GM11168 (cell line): ENCODE measurements around the gene CCDC81.
"Not testable (repeated sequence)": the region's sequence is repeated elsewhere in the genome, so short reads cannot be mapped to it uniquely, and the experiment has no call there.

Source experiments
- in situ Hi-C: fragments of 300-500 bp; cut with MboI; formaldehyde crosslinking; loops from one replicate; pipeline ENCODE4 v1.12.0; 2022; ENCODE audit warnings: low sequenced_read_pairs; ENCODE audit not compliant: unreplicated experiment

Gene CCDC81

GRCh38 chr11:86433361-86434095, 58.8 kb downstream of the CCDC81 start:
- in situ Hi-C loops: not testable (repeated sequence)

DNA sequence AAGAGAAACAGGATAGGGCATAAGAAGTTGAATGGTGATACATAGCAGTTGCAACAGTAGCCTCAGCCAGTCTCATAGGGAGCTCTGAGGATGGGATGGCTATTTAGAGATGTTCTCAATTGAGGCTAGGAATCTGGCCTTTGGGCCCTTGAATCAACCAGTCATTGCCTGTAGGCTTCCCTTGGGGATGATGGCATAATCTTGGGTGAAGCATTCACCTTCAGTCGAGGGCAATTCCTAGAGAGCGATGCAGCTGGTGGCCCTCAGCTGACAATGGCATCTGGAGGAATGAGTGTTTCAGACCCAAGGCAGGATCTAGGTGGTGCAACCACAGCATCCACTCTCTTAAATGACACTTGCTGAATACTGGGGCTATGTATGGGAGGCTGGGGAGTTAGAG, 61.0 kb downstream of the CCDC81 start:
- in situ Hi-C loops: no loop called here

DNA sequence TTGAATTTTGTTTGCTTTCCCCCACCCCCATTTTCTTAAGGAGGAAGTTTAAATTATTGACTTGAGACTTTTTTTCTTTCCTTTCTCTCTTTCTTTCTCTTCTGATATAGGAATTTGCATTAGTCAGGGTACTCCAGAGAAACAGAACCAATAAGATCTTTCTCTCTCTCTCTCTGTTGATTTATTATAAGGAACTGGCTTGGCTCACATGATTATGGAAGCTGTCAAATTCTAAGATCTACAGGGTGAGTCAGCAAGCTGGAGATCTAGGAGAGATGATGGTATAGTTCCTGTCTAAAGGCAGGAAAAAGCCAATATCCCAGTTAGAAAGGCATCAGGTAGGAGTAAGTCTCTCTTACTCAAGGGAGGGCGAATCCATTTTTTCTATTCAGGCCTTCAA, 64.0 kb downstream of the CCDC81 start:
- in situ Hi-C loops: no loop called here

GRCh38 chr11:86440305-86440716, 65.6 kb downstream of the CCDC81 start:
- in situ Hi-C loops: no loop called here

- in situ Hi-C loops: no loop called here
These were observed 66.2 kb downstream of the CCDC81 start for GRCh38 chr11:86440843-86441242.

DNA sequence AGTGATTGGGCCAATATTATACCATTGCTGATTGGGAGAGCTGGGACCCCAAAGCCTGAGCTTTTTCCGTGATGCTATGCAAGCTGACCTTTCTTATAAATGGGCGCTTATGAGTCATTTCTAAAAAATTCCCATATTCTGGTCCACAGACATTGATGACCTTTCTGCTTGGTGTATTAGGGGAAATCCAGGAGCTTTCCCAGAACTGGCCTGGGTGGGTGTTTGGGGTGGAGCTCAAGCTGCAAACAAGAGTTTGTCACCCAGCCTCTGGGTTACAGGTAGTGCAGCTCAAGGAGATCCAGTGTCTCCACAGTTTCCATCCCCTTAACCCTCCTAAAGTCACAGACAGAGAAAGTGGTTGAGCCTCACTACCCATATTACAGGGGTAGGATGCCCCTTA, 67.7 kb downstream of the CCDC81 start:
- in situ Hi-C loops: no loop called here

- in situ Hi-C loops: no loop called here
These were observed 68.1 kb downstream of the CCDC81 start for GRCh38 chr11:86442827-86443226.

DNA sequence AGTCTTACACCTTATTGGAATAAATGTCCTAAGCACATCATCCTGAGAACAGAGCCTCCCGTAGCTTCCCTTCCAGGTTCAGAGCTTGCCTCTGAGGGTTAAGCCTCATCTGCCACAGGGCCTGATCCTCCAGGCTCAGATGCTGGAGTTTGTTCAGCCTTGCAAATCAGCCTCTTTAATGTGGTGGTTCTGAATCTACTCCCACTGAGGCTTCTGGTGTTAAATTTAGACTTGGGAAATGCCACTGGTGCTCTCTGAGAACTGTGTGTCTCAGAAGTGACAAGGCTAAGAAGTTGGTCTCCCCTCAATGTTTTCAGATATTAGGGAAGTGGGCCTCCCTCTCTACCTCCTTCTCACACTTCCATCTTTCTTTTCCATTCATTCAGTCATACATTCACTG, 68.7 kb downstream of the CCDC81 start:
- in situ Hi-C loops: no loop called here

DNA sequence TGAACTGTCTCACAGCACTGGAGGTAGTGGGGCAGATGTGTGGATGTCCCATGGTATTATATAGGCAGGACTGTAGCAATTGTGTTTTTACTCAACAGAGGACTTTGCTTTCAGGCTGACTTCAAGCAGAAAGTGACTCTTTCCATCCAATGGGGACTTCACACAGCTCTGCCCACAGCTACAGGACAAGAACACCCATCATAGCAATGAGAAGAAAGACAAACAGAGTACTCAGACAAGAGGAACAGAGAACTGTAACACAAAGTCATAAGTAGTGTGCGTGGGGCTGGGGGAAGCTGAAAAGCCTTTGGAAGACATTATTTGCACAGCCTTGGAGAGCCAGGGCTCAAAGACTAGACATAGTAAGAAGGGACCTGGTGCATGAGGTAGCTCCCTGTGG, 70.3 kb downstream of the CCDC81 start:
- in situ Hi-C loops: no loop called here

GRCh38 chr11:86446163-86446923, 71.7 kb downstream of the CCDC81 start:
- in situ Hi-C loops: no loop called here

GRCh38 chr11:86446924-86447285, 72.2 kb downstream of the CCDC81 start:
- in situ Hi-C loops: no loop called here

GRCh38 chr11:86447763-86448480, 73.2 kb downstream of the CCDC81 start:
- in situ Hi-C loops: no loop called here

DNA sequence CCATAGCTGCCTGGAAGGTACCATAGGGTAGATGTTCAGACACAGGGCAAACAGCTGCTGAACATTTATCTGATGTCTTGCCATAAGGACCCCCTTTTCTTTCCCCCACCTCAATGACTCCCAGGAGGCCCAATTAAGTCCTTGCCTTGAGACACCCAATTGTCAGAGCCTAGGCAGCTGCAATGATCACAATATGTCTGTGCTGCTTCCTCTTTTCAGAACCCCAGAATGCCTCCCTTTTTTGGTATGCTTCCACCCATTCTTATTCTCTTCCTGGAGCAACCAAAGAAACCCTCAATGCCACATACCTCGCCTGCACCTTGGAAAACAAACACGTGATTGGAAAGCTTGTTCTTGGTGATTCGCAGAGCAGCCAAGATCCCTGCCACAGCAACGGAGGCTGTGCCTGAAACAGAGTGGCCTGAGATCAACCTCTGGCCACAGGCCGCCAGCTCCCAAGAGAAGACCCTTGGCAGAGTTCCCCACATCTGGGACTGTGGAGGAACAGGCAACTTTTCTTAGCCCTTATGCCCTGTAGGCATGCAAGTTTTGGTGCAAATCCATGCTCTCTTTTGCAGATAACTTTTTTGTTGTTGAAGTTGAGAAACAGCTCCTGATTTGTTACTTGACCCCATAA, 75.4 kb downstream of the CCDC81 start:
- in situ Hi-C loops: loop anchor here (10.0 kb wide), 1 partner anchor 365 kb away; no protein-coding TSS in a partner anchor

- in situ Hi-C loops: loop anchor here (10.0 kb wide), 1 partner anchor 361 kb away; no protein-coding TSS in a partner anchor
These were observed 78.8 kb downstream of the CCDC81 start for GRCh38 chr11:86453290-86454030.

GRCh38 chr11:86456075-86456939, 81.6 kb downstream of the CCDC81 start:
- in situ Hi-C loops: loop anchor here (10.0 kb wide), 1 partner anchor 358 kb away; no protein-coding TSS in a partner anchor

- in situ Hi-C loops: loop anchor here (10.0 kb wide), 1 partner anchor 356 kb away; no protein-coding TSS in a partner anchor
These were observed 83.8 kb downstream of the CCDC81 start for GRCh38 chr11:86458294-86459001.

DNA sequence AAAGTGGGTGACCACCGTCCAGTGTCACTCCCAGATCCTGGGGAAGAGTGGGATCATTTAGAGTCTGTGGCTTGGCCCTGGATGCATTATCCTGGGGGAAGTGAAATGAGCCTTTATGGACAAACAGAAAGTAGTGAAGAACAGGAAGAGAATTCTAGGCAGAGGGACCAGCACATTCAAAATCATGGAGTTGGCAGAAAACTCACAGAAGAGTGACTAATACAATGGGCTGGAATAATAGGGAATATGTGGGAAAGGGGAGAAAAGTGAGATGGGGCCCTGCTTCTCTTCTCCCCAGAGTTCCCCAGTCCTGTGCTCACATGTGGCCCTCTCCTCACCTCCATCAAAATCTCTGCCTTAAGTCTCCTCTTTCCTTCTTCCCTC, 84.3 kb downstream of the CCDC81 start:
- in situ Hi-C loops: loop anchor here (10.0 kb wide), 1 partner anchor 356 kb away; no protein-coding TSS in a partner anchor
